ENCODE measurements around the gene LSP1.
"Not testable (repeated sequence)": the region's sequence is repeated elsewhere in the genome, so short reads cannot be mapped to it uniquely, and the experiment has no call there.

The LSP1 gene

GRCh38 chr11:1875093-1875850, 22.4 kb downstream of the LSP1 start:
- Histone ChIP-seq H3K9me3 (ENCODE audit: severe bottlenecking) (no peaks in the 10 kb centered on the region), H3K4me3 (ENCODE audit: severe bottlenecking) (no peak overlapping the region), H3K36me3 (ENCODE audit: low read depth) (no peaks in the 10 kb centered on the region), H3K4me1 (ENCODE audit: insufficient read depth, poor library complexity, severe bottlenecking) (peaks cover 25% of the 10 kb centered on the region), H3K27ac (ENCODE audit: poor library complexity, severe bottlenecking) (peak overlapping the region; percentile 93), H3K27me3 (ENCODE audit: insufficient read depth, poor library complexity, severe bottlenecking) (no peaks in the 10 kb centered on the region)
- ATAC-seq (ENCODE audit: low read depth): no peak
- DNase-seq (ENCODE audit: low spot score): no peak
- TF ChIP-seq CTCF (IDR thresholded peaks at IDR 0.05; ENCODE audit: poor library complexity, severe bottlenecking): no peak

GRCh38 chr11:1875851-1876301, 23.0 kb downstream of the LSP1 start:
- H3K9me3 ChIP-seq (ENCODE audit: severe bottlenecking); H3K36me3 ChIP-seq (ENCODE audit: low read depth); H3K4me3 ChIP-seq (ENCODE audit: severe bottlenecking); H3K27me3 ChIP-seq (ENCODE audit: insufficient read depth, poor library complexity, severe bottlenecking); DNase-seq (ENCODE audit: low spot score); ATAC-seq (ENCODE audit: low read depth): not testable (repeated sequence)
- H3K4me1 ChIP-seq (ENCODE audit: insufficient read depth, poor library complexity, severe bottlenecking): peaks cover 25% of the 10 kb centered on the region
- peak overlapping the region; percentile 93 for H3K27ac ChIP-seq (ENCODE audit: poor library complexity, severe bottlenecking)

GRCh38 chr11:1876361-1877063, 23.6 kb downstream of the LSP1 start:
- ATAC-seq (ENCODE audit: low read depth) (peak; percentile 24; the same call in 2 of the 3 replicates), DNase-seq (ENCODE audit: low spot score) (peak; percentile 69)
- Histone ChIP-seq H3K9me3 (ENCODE audit: severe bottlenecking) (no peaks in the 10 kb centered on the region), H3K27me3 (ENCODE audit: insufficient read depth, poor library complexity, severe bottlenecking) (no peaks in the 10 kb centered on the region), H3K36me3 (ENCODE audit: low read depth) (no peaks in the 10 kb centered on the region), H3K4me1 (ENCODE audit: insufficient read depth, poor library complexity, severe bottlenecking) (peaks cover 25% of the 10 kb centered on the region), H3K27ac (ENCODE audit: poor library complexity, severe bottlenecking) (peak overlapping the region; percentile 93), H3K4me3 (ENCODE audit: severe bottlenecking) (peak overlapping the region; percentile 19)
- TF ChIP-seq CTCF (IDR thresholded peaks at IDR 0.05; ENCODE audit: poor library complexity, severe bottlenecking): peak; percentile 33

GRCh38 chr11:1877211-1878136, 24.6 kb downstream of the LSP1 start:
- peak; percentile 70 for DNase-seq (ENCODE audit: low spot score)
- no peak for ATAC-seq (ENCODE audit: low read depth)
- TF ChIP-seq CTCF (IDR thresholded peaks at IDR 0.05; ENCODE audit: poor library complexity, severe bottlenecking): no peak
- peak overlapping the region; percentile 93 for H3K27ac ChIP-seq (ENCODE audit: poor library complexity, severe bottlenecking)
- no peaks in the 10 kb centered on the region for H3K27me3 ChIP-seq (ENCODE audit: insufficient read depth, poor library complexity, severe bottlenecking)
- no peaks in the 10 kb centered on the region for H3K36me3 ChIP-seq (ENCODE audit: low read depth)
- peaks cover 25% of the 10 kb centered on the region for H3K4me1 ChIP-seq (ENCODE audit: insufficient read depth, poor library complexity, severe bottlenecking)
- H3K4me3 ChIP-seq (ENCODE audit: severe bottlenecking): no peak overlapping the region
- H3K9me3 ChIP-seq (ENCODE audit: severe bottlenecking): no peaks in the 10 kb centered on the region

Measured in RWPE2 (cell line).